Astrocyte of the cerebellum (primary cell): ENCODE measurements around the gene SECISBP2L.
A peak's percentile ranks its signal among the peaks of the same experiment; 100 is the strongest.

Source experiments
- DNase-seq: peaks from one replicate; pipeline ENCODE4 v3.0.0-alpha.2; 2011; ENCODE audit warnings: low read depth
- H3K4me3 ChIP-seq: 2 replicates; pipeline ENCODE4 v1.5.1; 2011; ENCODE audit warnings: mild to moderate bottlenecking, low read depth, low read length, moderate library complexity
- CTCF ChIP-seq: IDR thresholded peaks from 2 replicates; pipeline ENCODE4 v1.5.1; 2012; ENCODE audit warnings: low read length, low read depth, moderate library complexity, mild to moderate bottlenecking; ENCODE audit errors: missing control alignments
- in situ Hi-C: cut with HindIII; loops from 2 replicates; pipeline ENCODE4 v1.10.0; 2017; ENCODE audit warnings: low sequenced_read_pairs

Gene SECISBP2L

GRCh38 chr15:49044766-49045606 is 1.3 kb downstream of the SECISBP2L start:
- DNase-seq: no peak
- no peak for TF ChIP-seq CTCF

GRCh38 chr15:49044002-49044401 is 2.2 kb downstream of the SECISBP2L start:
- in situ Hi-C loops: no loop called here
- peak overlapping the region; percentile 84 for H3K4me3 ChIP-seq
- TF ChIP-seq CTCF: no peak
- DNase-seq: no peak

More at GRCh38 chr15:49044766-49045606, 1.3 kb downstream of the SECISBP2L start:
- in situ Hi-C loops: no loop called here
- peak overlapping the region; percentile 84 for H3K4me3 ChIP-seq

GRCh38 chr15:49042165-49042564 is 4.1 kb downstream of the SECISBP2L start:
- in situ Hi-C loops: no loop called here
- DNase-seq: no peak
- no peak for TF ChIP-seq CTCF
- no peak overlapping the region for H3K4me3 ChIP-seq

- TF ChIP-seq CTCF: no peak
- no peak overlapping the region for H3K4me3 ChIP-seq
- in situ Hi-C loops: no loop called here
- DNase-seq: no peak
Observed at GRCh38 chr15:49041426-49041825, 4.8 kb downstream of the SECISBP2L start.

- no peak for DNase-seq
- no peak for TF ChIP-seq CTCF
- H3K4me3 ChIP-seq: no peak overlapping the region
- in situ Hi-C loops: no loop called here
Observed at GRCh38 chr15:49040151-49040550, 6.1 kb downstream of the SECISBP2L start.

- TF ChIP-seq CTCF: no peak
- in situ Hi-C loops: no loop called here
- peak; percentile 12 for DNase-seq
- no peak overlapping the region for H3K4me3 ChIP-seq
Observed at GRCh38 chr15:49038382-49038781, 7.9 kb downstream of the SECISBP2L start.

GRCh38 chr15:49037546-49037940 is 8.7 kb downstream of the SECISBP2L start:
- TF ChIP-seq CTCF: no peak
- no peak overlapping the region for H3K4me3 ChIP-seq
- no peak for DNase-seq
- in situ Hi-C loops: no loop called here
